ENCODE measurements around the gene FKBP3. TPM values are rescaled to one million over a fixed set of nuclear protein-coding genes. Genes with fewer than 3 reads are reported as not detected.

Gene FKBP3
- total RNA-seq, 1 experiment from 2014 or later = 65.8 TPM

Other genes with a start within 250 kb of the FKBP3 start
- 2.6 and 4.5 TPM in 2 replicates for gene KLHL28, start 172.5 kb downstream of the FKBP3 start, total RNA-seq (2014; rRNA removed; shearing (Covaris generic))
- 8.2 and 12.3 TPM in 2 replicates for gene TOGARAM1, start 172.3 kb downstream of the FKBP3 start, total RNA-seq (2014; rRNA removed; shearing (Covaris generic))
- gene PRPF39, start 50.4 kb downstream of the FKBP3 start, total RNA-seq (2014; rRNA removed; shearing (Covaris generic)) = 11.5 and 13.7 TPM in 2 replicates
- 4.6 and 5.9 TPM in 2 replicates for gene FANCM, start 1.4 kb upstream of the FKBP3 start, total RNA-seq (2014; rRNA removed; shearing (Covaris generic))
- 7.3 and 15.8 TPM in 2 replicates for gene MIS18BP1, start 118.7 kb upstream of the FKBP3 start, total RNA-seq (2014; rRNA removed; shearing (Covaris generic))